T-helper 2 cell treated with Interferon-gamma antibody and Interleukin-4, amounts not matched to agents 100 ng/mL and 5 ng/mL, for 36 hours (primary cell): ENCODE data around the gene C4B. TPM values are rescaled to one million over a fixed set of nuclear protein-coding genes. Genes with fewer than 3 reads are reported as not detected.
"Not testable (repeated sequence)": the region's sequence is repeated elsewhere in the genome, so short reads cannot be mapped to it uniquely, and the experiment has no call there.

ENCODE experiments used
- intact Hi-C: fragments of 100-400 bp; cut with micrococcal nuclease; formaldehyde crosslinking; loops from one replicate; pipeline ENCODE4 v1.15.1; 2023
- total RNA-seq: library from RNA; stranded (reverse); gene quantifications from 2 replicates; pipeline ENCODE4 v1.2.3, GENCODE V29; 2022

The C4B gene
- 3.5 and 4.6 TPM in 2 replicates for total RNA-seq

GRCh38 chr6:32014547-32014946, at the start of gene C4B:
Gene C4B (plus strand): TSS chr6:32014795. CDS start chr6:32014846, 51 bp downstream.
- intact Hi-C loops, result not testable (repeated sequence)

GRCh38 chr6:31965700-31966099, 48.9 kb upstream of the C4B start:
- intact Hi-C loops, result no loop called here

- intact Hi-C loops, result no loop called here
Measured at GRCh38 chr6:31966506-31966905, 48.1 kb upstream of the C4B start.

GRCh38 chr6:31966997-31967925, 47.3 kb upstream of the C4B start:
- intact Hi-C loops, result no loop called here

GRCh38 chr6:31967926-31968320, 46.7 kb upstream of the C4B start:
- intact Hi-C loops, result no loop called here

GRCh38 chr6:31968326-31968725, 46.3 kb upstream of the C4B start:
- intact Hi-C loops, result no loop called here

GRCh38 chr6:31968791-31969711, 45.5 kb upstream of the C4B start:
- intact Hi-C loops, result no loop called here

GRCh38 chr6:31969712-31970603, 44.6 kb upstream of the C4B start:
- intact Hi-C loops, result loop anchor here (10.0 kb wide), 2 partner anchors 105 to 155 kb away; partner anchors contain the start of genes ATF6B and NEU1

- intact Hi-C loops, result loop anchor here (10.0 kb wide), 2 partner anchors 106 to 154 kb away; partner anchors contain the start of genes ATF6B and NEU1
Measured at GRCh38 chr6:31970604-31971271, 43.9 kb upstream of the C4B start.

GRCh38 chr6:31971279-31971992, 43.2 kb upstream of the C4B start:
- intact Hi-C loops, result loop anchor here (10.0 kb wide), 2 partner anchors 107 to 153 kb away; partner anchors contain the start of genes ATF6B and NEU1

- intact Hi-C loops, result loop anchor here (1.0 to 10.0 kb wide), 3 partner anchors 13 to 153 kb away; partner anchors contain the start of genes ATF6B, NEU1 and SKIC2
Measured at GRCh38 chr6:31971993-31972708, 42.4 kb upstream of the C4B start, which contains the start of gene DXO. Gene DXO (minus strand): TSS chr6:31972138. CDS start chr6:31971675, 463 bp downstream.

GRCh38 chr6:31972709-31973350, 41.8 kb upstream of the C4B start:
- intact Hi-C loops, result loop anchor here (1.0 to 10.0 kb wide), 3 partner anchors 14 to 152 kb away; partner anchors contain the start of genes ATF6B, NEU1 and SKIC2

- intact Hi-C loops, result loop anchor here (10.0 kb wide), 2 partner anchors 111 to 149 kb away; partner anchors contain the start of genes ATF6B and NEU1
Measured at GRCh38 chr6:31976065-31976464, 38.5 kb upstream of the C4B start.

- intact Hi-C loops, result loop anchor here (10.0 kb wide), 2 partner anchors 113 to 147 kb away; partner anchors contain the start of genes ATF6B and NEU1
Measured at GRCh38 chr6:31977816-31978431, 36.7 kb upstream of the C4B start.

GRCh38 chr6:31978831-31979230, 35.8 kb upstream of the C4B start:
- intact Hi-C loops, result loop anchor here (10.0 kb wide), 2 partner anchors 114 to 146 kb away; partner anchors contain the start of genes ATF6B and NEU1

GRCh38 chr6:31979238-31979898, 35.2 kb upstream of the C4B start:
- intact Hi-C loops, result loop anchor here (10.0 kb wide), 2 partner anchors 115 to 145 kb away; partner anchors contain the start of genes ATF6B and NEU1
